GM12878 (cell line): ENCODE measurements around the gene MAP3K5.

Experiments
- ASH2L ChIP-seq: fragments of 300-600, 200-600 bp; sonication (generic); IDR thresholded peaks from 2 replicates; pipeline ENCODE4 v1.6.1; 2017; ENCODE audit warnings: low read depth, mild to moderate bottlenecking, borderline replicate concordance
- CHD2 ChIP-seq: IDR thresholded peaks from 2 replicates; pipeline ENCODE4 v1.6.1; 2011; ENCODE audit warnings: low read depth, low read length, improper control_type of control experiment, borderline replicate concordance
- CTCF ChIP-seq, 3 experiments: IDR thresholded peaks in 2 of 3; conservative IDR thresholded peaks in 1 of 3; 2 replicates each; pipeline ENCODE4 v1.5.1; 2011; ENCODE audit warnings: low read depth in 3 of 3, low read length in 3 of 3, mild to moderate bottlenecking in 3 of 3, control low read depth in 2 of 3, moderate library complexity in 2 of 3, inconsistent platforms in 1 of 3, mixed read lengths in 1 of 3; ENCODE audit not compliant: control insufficient read depth in 2 of 3, insufficient read depth in 1 of 3; ENCODE audit errors: extremely low read depth in 1 of 3
- EP300 ChIP-seq, 2 experiments: fragments of 150-350 bp in 1 of 2; IDR thresholded peaks; 2 replicates each; pipeline ENCODE4 v1.6.1; 2011 to 2012; ENCODE audit warnings: low read depth in 2 of 2, low read length in 2 of 2, borderline replicate concordance in 1 of 2, improper control_type of control experiment in 1 of 2, inconsistent platforms in 1 of 2; ENCODE audit not compliant: control insufficient read depth in 1 of 2
- EZH2 ChIP-seq: IDR thresholded peaks from 2 replicates; pipeline ENCODE4 v1.6.1; 2012; ENCODE audit warnings: low read depth, mild to moderate bottlenecking, control low read depth, inconsistent platforms, low read length, borderline replicate concordance; ENCODE audit not compliant: control insufficient read depth
- FOXK2 ChIP-seq: fragments of 450-650 bp; IDR thresholded peaks from 2 replicates; pipeline ENCODE4 v1.6.1; 2017; ENCODE audit warnings: mild to moderate bottlenecking, moderate library complexity
- POLR2A ChIP-seq: IDR thresholded peaks from 2 replicates; pipeline ENCODE4 v1.6.1; 2011; ENCODE audit warnings: low read depth, mild to moderate bottlenecking, low read length
- RCOR1 ChIP-seq: conservative IDR thresholded peaks from 2 replicates; pipeline ENCODE4 v1.6.1; 2012; ENCODE audit warnings: low read depth, low read length, improper control_type of control experiment
- TF ChIP-seq, protein P1 (sequence below): IDR thresholded peaks from 2 replicates; pipeline ENCODE4 v1.6.1; 2012; ENCODE audit warnings: mild to moderate bottlenecking, low read depth, low read length

DNA sequence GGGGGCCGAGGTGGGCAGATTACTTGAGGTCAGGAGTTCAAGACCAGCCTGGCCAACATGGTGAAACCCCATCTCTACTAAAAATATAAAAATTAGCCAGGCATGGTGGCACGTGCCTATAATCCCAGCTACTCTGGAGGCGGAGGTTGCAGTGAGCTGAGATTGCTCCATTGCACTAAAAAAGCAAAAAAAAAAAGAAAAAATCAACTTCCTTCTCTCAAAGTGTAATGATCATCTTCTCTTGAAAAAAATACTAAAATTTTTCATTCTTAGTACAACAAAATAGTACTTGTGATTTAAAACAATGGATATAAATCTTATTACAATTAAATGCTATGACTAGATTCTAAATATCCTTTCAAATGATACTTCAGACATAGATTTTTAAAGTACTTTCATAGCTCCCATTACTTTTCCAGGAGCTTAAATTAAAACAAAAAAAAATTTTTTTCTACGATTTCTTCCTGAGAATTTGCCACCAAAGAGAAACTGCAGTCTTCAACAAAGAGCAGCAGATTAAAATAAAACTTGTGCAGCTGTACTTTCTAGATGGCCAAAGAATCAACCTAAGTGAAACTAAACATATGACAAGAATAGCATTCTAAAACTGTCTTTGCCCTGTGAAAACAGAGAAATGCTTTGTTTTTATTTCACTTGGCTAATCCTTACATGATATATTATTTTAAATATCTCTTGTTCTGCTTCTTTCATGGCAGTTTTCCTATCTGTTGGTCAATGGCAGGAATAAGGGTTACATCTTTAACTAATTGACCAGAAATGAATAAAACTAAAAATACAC is 75.2 kb downstream of the MAP3K5 start:
- TF ChIP-seq EP300 (IDR thresholded peaks at IDR 0.05; ENCODE audit: borderline replicate concordance in 1 of 2, control insufficient read depth in 1 of 2, low read depth in 2 of 2, low read length in 2 of 2), result no peak
- TF ChIP-seq RCOR1, result no peak
- no peak for TF ChIP-seq CTCF (IDR thresholded peaks at IDR 0.05 in 2 of 3, conservative IDR thresholded peaks at IDR 0.05 in 1 of 3; ENCODE audit: control insufficient read depth in 2 of 3, extremely low read depth in 1 of 3, insufficient read depth in 1 of 3, low read depth in 3 of 3, low read length in 3 of 3)
- TF ChIP-seq, protein P1, sequence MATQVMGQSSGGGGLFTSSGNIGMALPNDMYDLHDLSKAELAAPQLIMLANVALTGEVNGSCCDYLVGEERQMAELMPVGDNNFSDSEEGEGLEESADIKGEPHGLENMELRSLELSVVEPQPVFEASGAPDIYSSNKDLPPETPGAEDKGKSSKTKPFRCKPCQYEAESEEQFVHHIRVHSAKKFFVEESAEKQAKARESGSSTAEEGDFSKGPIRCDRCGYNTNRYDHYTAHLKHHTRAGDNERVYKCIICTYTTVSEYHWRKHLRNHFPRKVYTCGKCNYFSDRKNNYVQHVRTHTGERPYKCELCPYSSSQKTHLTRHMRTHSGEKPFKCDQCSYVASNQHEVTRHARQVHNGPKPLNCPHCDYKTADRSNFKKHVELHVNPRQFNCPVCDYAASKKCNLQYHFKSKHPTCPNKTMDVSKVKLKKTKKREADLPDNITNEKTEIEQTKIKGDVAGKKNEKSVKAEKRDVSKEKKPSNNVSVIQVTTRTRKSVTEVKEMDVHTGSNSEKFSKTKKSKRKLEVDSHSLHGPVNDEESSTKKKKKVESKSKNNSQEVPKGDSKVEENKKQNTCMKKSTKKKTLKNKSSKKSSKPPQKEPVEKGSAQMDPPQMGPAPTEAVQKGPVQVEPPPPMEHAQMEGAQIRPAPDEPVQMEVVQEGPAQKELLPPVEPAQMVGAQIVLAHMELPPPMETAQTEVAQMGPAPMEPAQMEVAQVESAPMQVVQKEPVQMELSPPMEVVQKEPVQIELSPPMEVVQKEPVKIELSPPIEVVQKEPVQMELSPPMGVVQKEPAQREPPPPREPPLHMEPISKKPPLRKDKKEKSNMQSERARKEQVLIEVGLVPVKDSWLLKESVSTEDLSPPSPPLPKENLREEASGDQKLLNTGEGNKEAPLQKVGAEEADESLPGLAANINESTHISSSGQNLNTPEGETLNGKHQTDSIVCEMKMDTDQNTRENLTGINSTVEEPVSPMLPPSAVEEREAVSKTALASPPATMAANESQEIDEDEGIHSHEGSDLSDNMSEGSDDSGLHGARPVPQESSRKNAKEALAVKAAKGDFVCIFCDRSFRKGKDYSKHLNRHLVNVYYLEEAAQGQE, result no peak
- TF ChIP-seq POLR2A, result no peak
- TF ChIP-seq ASH2L, result no peak
- TF ChIP-seq EZH2, result no peak
- TF ChIP-seq FOXK2, result no peak
- TF ChIP-seq CHD2, result no peak
